NCI-H1417 treated with DMSO at 0.1 percent for 48 hours (cell line): Measurements from ENCODE around the gene ATP9A.
"Not testable (repeated sequence)": the region's sequence is repeated elsewhere in the genome, so short reads cannot be mapped to it uniquely, and the experiment has no call there.

Experiments
- DNase-seq: peaks from one replicate; lab custom pipeline; 2025; lab: John Stamatoyannopoulos, UW

The ATP9A gene, protein sequence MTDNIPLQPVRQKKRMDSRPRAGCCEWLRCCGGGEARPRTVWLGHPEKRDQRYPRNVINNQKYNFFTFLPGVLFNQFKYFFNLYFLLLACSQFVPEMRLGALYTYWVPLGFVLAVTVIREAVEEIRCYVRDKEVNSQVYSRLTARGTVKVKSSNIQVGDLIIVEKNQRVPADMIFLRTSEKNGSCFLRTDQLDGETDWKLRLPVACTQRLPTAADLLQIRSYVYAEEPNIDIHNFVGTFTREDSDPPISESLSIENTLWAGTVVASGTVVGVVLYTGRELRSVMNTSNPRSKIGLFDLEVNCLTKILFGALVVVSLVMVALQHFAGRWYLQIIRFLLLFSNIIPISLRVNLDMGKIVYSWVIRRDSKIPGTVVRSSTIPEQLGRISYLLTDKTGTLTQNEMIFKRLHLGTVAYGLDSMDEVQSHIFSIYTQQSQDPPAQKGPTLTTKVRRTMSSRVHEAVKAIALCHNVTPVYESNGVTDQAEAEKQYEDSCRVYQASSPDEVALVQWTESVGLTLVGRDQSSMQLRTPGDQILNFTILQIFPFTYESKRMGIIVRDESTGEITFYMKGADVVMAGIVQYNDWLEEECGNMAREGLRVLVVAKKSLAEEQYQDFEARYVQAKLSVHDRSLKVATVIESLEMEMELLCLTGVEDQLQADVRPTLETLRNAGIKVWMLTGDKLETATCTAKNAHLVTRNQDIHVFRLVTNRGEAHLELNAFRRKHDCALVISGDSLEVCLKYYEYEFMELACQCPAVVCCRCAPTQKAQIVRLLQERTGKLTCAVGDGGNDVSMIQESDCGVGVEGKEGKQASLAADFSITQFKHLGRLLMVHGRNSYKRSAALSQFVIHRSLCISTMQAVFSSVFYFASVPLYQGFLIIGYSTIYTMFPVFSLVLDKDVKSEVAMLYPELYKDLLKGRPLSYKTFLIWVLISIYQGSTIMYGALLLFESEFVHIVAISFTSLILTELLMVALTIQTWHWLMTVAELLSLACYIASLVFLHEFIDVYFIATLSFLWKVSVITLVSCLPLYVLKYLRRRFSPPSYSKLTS

DNA sequence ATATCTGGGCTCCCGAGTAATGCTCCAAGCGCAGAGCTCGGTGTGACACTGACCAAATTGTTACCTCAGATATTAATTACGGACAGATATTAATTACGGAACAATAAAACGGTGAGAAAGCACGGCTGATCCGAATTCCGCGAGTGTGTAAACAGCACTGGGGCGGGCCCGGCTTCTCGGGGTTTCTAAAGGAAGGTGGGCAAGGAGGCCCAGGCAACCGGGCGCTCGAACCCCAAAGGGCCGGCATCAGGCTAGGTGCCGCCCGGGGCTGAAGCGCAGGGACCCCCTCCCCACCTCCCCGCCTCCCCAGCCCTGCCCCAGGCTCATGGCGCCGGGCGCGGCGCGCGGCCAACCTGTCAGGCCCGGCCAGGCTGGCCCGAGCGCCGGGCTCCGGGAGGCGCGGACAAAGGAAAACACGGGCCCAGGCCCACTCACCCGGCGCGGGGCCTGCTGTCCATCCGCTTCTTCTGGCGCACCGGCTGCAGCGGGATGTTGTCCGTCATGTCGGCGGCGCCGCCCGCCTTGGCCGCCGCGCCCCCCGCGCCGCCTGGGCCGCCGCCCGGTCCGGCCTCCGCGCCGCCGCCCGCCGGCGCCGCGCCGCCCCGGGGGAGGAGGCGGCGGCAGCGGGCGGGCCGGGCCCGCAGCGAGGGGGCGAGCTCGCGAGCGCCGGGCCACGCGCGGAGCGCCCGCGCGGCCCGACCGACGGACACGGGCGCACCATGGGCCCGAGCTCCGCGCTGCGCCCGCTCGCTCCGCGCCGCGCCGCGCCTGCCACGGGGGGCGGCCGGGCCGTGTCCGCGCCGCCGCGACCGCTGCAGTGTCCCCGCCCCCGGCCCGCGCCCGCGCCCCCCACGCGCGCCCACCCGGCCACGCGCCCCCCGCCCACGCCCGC lies at the start of gene ATP9A:
TSS of gene ATP9A (minus strand) at position 524 of the 892 bp plus-strand sequence. CDS start at position 503, 21 bp downstream.
- DNase-seq, result no peak

DNA sequence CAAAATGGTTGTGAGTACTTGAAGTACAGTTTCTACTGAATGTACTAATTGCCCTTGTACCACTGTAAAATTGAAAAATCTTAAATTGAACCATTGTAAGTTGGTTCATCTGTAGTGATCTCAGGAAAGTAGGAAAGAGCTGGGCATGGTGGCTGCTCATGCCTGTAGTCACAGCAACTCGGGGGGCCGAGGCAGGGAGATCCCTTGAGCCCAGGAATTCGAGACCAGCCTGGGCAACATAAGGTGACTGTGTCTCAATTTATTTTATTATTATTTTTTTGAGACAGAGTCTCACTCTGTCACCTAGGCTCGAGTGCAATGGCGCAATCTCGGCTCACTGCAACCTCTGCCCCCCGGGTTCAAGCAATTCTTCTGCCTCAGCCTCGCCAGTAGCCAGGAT lies 48.7 kb upstream of the ATP9A start:
- not testable (repeated sequence) for DNase-seq

DNA sequence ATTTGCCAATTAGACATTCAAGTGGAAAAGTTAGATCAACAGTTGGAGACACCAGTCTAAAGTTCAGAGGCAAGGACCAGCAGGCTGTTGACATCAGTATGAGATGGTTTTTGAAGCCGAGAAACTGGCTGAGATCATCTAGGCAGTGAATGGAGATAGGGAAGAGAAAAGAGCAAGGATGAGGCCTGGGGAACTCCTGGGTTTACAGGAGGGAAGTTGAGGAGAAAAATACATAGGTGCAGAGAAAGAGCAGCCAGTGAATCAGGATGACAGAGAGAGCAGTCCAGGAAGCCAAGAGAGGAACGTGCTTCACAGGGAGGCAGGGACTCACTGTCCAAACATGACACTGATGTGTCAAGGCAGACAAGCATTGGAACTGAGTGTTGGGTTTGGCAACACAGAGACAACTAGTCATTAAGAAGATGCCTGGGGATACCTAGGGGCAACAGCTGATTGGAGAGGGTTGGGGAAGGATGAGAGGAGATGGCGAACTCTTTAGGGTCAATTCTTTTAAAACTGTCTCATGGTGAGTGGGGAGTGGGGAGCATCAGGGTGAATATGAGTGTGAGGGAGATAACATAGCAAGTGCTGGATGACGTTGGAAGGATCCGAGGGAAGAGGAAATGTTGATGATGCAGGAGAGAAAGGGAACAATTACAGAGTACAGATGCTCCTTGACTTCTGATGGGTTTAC lies 47.3 kb upstream of the ATP9A start:
- DNase-seq, result no peak

DNA sequence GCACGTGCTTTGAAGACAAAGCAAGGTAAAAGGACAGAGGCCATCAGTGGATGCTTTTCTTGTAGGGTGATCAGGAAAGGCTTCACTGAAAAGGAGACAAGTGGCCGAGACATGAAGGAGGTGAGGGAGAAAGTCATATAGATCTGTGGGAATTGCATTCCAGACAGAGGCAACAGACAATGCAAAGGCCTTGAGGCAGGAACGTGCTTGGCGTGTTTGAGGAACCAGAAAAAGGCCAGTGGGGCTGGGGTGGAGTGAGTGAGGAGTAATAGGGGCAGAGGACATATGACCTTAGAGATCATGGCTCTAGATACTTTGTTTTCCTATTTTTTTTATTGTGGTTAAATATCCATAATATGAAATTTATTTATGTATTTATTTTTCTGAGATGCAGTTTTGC lies 44.7 kb upstream of the ATP9A start:
- DNase-seq, result no peak

DNA sequence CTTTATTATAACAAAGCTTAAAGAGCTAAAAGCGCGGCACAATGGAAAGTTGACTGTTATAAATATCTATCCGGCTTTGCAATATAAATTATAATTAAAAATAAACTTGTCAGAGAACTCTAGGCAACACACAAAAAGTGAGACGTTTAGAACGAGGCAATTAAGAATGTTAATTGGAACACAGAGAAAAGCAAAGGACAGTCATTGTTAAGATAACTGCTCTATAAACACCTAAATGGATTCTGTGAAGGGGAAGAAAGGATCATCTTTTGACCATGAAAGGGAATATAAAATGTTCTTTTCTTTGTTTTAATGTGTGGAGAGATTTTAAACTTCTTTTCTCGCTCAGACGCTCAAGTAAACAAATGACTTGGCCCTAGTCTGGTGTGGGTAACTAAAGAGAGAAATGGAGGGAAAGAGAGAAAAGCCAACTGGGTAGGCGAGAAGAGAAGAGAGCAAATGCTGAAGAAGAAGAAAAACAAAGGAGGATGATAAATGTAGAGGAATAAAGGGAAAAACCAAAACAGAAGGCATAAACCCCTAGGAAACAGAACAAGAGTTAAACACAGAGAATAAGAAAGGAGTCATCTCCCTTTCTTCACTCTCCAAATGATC lies 43.4 kb upstream of the ATP9A start:
- DNase-seq, result no peak

DNA sequence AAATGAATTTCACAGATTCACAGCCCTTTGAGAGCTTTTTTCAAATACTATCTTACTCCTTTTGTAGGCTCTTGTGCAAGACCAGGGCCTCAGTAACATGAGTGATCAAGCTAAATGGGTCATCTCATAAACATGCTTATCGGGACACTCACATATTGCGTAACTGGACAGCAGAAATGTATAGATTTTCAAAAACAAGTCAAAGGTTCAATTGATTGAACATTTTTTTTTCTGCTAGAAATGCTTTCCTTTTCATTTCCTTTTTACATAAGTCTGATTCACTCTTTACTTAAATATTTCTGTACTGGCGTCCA lies 42.8 kb upstream of the ATP9A start:
- DNase-seq, result no peak

DNA sequence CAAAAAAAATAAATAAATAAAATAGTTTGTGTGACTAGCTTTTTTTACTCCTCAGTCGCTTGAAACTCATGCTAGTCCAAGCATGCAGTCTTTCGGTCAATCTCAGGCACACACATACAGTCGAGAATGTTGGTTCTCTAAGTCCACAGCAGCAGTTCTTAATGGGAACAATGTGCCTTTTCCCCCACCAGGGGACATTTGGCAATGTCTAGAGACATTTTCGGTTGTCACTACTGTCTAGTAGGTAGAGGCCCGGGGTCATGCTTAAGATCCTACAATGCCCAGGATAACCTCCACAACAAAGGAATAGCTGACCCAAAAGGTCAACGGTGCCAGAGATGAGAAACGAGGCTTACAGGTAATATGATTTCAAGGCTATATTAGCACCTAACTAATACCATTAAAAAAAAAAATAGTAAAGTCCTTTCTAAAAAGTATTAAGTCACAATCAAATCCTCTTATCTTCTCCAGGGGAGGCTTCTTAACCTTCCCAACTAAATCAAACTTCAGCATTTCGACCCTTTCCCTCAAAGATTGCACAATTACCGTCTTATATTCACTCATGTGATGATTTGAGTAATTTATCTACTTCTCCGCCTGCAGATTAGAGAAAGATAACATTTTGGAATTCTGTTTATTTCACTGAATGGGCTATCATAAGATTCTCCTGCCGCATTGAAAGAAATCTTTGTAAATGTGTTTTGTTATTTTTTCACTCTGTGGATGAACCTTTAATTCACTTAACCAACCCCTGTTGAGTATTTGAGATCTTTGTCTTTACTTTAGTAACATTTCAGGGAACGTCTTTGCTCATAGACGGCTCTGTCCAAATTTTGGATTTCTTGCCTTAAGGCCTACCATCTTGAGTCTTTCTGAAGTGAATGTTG lies 42.2 kb upstream of the ATP9A start:
- DNase-seq, result no peak

DNA sequence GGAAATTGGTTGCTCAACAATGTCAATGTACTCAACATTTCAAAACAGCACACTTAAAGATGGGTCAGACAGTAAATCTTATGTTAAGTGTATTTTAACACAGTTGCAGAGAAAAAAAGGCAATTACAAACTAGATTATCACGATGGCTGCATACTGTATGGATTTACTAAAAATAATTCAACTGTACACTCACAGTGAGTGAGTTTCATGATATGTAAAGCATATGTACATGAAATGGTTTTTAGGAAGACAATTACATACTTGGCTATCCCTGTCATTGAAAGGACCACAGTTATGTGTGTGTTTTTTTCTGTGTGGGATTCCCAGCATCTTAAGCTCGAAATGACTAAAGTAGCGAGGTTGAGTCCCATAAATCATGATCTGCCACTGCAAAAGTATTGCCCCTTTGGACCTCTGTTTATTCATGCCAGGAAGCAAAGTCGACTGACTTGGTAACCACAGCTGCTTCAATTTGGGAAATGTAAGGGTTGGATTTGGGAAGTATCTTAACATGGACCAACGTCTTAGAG lies 39.6 kb upstream of the ATP9A start:
- no peak for DNase-seq

DNA sequence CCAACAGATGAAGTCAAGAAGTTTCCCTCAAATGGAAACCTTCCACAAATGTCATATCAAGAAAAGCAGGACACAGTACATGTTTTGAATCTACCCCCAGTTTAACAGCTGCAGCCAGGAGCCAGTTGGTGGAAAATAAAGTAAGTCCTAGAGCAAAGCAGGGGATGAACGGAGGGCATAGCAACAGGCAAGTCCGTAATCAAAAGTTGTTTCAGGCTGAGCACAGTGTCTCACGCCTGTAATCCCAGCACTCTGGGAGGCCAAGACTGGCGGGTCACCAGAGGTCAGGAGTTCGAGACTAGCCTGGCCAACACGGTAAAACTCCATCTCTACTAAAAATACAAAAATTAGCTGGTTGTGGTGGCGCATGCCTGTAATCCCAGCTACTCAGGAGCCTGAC lies 36.6 kb upstream of the ATP9A start:
- no peak for DNase-seq

DNA sequence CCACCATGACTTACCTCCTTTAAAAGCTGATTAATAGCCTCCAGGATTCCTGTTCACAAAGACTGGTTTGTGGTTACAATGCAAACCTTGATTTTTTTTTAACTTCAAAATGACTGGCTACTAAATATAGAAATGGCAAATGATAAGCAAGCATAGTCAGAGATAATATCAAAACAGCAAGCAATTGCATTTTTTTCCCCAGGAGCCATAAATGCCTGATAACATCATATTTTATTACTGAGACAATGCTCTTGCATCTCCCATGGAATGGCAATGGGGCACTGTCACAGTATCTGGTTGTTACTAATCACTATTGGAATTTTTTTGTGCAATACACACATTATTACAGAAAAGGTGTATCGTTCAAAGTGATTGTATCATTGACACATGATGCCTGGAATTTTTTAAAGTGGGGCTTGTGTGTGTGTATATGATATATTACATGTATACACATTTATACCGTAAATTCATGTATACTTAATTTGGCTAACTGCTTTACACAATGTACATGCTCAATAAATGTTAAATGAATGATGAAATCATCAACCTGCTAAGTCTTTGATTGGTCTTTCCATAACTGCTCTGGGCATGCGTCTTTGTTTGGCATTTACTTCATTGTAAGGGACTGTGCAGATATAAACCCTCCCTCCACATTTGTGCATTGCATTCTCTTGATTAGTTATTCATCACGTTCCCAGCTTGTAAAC lies 35.1 kb upstream of the ATP9A start:
- DNase-seq, result no peak

DNA sequence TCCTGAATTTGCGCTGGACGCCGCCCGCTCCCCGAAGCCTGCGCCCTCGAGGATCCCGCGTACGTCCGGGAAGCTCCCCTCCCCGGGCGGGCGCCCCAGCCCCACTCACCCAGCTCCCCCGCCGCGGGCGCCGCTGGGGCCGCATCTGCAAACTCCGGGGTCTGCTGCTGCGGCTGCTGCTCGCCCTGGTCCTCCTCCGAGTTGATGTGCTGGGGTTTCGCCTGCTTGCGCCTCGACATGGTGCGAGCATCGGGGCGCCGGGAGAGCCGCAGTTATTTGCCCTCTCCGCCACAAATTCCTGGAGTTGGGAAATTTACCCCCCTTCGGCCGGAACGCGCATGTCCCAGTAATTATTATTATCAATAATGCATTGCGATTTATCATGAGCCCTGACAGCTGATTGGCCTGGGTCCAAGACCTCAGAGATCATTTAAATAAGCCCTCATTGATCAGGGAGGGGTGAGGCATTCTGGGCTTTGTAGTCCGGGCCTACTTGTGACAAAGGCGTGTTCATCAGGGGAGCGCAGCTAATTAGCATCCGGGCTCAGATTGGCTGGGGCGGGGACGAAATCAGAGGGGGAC lies 34.1 kb upstream of the ATP9A start, which contains the start of gene SALL4:
TSS of gene SALL4 (minus strand) at position 352 of the 582 bp plus-strand sequence. CDS start at position 239, 113 bp downstream.
- DNase-seq, result no peak

DNA sequence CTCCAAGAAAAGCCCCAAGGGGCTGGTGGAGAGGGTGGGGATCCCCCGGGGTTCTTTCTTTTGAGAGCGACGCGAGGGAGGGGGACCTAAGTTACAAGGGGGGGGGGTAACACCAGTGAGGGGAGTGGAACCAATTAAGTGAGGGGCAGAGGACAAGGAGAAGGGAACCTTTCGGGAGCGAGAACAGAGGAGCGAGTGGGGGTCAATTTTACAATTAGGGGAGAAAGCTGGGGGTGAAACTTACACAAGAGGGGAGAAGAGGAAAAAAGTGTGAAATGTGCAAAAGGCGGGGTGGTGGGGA lies 33.6 kb upstream of the ATP9A start:
- no peak for DNase-seq

DNA sequence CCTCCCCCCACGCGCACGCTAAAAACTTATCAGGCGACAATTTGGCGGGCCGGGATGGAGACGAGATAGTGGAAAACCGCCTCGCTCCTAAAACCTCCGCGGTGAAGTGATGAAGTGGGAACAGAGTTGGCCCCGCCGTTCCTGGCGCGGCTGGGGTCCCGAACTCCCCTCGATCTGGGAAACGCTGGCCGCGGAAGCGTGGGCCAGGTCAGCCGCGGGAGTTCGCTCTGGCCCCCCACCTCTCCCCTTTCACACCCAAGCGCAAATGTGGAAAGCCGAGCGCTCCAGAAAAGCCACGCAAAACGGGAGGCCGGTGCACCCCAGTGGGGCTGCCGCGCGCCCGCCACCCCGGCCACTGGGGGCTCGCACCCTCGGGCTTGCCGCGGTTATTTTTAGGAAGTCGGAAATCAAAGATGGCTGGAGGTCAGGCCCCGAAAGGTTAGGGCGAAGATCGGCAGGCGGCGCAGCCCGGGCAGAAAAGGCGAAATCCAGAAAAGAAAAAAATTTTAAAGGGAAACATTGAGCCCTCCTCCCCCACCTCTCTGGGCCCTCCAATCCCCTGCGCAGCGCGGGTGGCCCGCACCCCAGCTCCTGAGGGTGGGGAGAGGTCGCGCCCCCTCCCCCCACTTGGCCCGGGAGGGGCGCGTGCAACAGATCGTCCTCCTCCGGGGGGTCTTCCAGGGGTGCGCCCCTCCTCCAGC lies 33.1 kb upstream of the ATP9A start:
- no peak for DNase-seq

DNA sequence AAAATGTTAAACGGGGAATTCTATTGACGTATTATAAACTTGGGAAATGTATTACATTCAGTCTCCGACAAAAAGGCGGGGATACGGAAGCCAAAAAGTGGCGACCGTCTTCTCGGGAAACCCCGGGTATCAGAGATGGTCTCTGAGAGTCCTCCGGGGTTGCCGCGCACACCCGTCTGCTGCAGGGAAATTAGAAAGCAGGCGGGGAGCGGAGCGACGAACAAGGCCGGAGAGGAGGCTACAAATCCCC lies 32.6 kb upstream of the ATP9A start:
- DNase-seq, result no peak

DNA sequence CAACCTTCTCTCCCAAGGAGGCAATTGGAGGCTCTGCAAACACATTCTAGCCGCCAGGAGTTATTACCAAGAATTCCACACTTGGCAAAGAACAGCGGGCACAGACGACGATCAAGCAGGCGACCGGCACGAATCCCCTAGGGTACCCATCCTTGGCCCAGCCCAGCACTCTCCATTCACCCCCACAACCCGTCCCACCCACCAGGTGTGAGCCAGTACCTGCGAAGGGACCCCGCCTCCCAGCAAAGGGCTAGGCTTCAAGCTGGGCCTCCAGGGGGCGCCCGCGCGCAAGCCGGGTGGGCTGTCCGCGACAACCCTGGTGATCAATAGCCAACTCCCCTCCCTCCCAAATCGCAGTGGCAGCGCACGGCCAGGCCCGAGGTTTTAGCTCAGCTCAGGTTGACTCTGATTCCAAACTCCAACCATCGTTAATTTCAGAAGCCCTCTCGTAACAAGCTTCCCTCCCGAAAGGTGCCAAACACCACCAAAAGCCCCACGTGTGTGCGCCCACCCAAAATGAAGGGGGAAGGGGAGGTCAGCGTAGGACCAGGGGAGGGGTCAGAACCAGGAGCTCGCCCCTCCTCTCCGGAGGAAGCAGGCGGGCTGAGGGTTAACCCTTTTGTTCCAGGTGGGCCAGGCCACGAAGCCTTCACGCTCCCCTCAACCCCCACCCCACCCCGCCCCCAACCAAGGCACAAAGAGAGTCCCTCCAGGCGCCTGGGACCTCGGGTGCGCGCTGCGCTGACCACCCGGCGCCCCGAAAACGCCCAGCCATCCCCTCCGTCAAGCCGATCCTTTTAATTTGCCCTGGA lies 32.1 kb upstream of the ATP9A start:
- peak; percentile 45 for DNase-seq

DNA sequence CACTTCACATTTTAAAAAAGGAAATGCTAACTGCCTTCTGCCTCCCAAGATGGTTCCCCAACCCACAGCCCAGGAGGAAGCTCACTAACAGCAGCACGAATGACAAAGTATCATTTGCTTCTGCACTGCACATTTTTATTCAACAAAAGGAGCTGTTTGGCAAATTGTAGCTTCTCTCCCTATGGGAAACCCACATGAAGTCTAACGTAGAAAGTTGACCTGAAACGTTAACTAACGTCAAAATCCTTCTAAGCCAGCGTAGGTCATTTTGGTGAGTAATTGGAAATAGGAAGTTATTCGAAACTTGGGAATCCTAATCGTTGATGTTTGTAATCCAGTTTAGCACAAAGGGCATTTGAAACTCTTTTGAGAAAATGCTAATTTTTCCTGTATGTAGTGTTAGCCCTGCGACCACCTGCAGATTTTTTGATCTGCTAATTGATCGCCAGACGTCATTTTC lies 31.2 kb upstream of the ATP9A start:
- DNase-seq, result no peak

DNA sequence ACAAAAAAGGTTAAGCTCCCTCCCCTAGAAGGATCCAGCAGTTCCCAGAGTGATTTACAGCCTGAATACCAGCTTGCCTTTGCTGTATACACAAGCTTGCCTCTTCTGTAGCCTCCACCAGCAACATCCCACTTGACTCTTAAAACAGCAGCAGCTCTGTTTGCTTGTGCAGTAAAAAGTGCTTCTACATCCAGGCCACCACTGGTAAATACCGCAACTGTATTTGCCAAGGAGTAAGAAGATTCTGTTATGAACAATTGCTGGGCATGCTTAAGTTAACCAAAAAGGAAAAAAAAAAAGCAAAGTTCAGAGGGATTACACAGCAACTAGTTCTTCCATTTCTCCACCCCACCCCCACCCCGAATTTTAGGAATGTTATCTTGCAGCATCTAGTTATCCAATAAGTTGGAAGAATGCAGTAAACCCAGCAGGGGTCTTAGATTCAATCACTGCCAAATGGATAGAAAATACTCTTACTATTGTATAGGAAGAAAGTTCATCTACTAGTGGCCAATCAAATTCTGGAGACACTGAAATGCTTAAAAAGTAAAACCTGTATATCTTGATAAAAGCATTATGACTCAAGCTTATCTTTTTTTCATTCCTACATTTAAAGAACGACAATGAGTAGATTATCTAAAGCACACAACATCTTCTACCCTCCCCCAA lies 29.3 kb upstream of the ATP9A start:
- no peak for DNase-seq
